Activated CD8-positive, alpha-beta T cell treated with anti-CD3 and anti-CD28 coated beads, Interleukin-2, amount 10 ng/mL, durations not matched to agents 7 days and 5 days (primary cell): ENCODE measurements around the gene NABP2. TPM values are rescaled to one million over a fixed set of nuclear protein-coding genes. Genes with fewer than 3 reads are reported as not detected.

Experiments
- ATAC-seq: fragments of 150-1000 bp; cut with Tn5 transposase; one replicate; pipeline ENCODE4 v1.10.0; 2021; ENCODE audit warnings: moderate library complexity
- CTCF ChIA-PET: fragments of 350-600 bp; sonication (Branson Sonifier 250); formaldehyde crosslinking; loops from one replicate; lab custom pipeline; 2021; ENCODE audit warnings: antibody characterized with exemption; lab: Charles Lee
- POLR2A ChIA-PET: fragments of 350-600 bp; sonication (Branson Sonifier 250); formaldehyde crosslinking; loops from one replicate; lab custom pipeline; 2021; ENCODE audit warnings: antibody characterized with exemption; lab: Charles Lee
- DNase-seq: peaks from one replicate; pipeline ENCODE4 v3.0.0-alpha.2; 2020
- H3K27ac Mint-ChIP-seq: one replicate; pipeline ENCODE4 v1.8.0; 2021; ENCODE audit warnings: mild to moderate bottlenecking, mixed read lengths
- H3K27me3 Mint-ChIP-seq: one replicate; pipeline ENCODE4 v1.8.0; 2021; ENCODE audit warnings: low read depth, mixed read lengths
- H3K36me3 Mint-ChIP-seq: one replicate; pipeline ENCODE4 v1.8.0; 2021; ENCODE audit warnings: low read depth, mixed read lengths
- H3K4me1 Mint-ChIP-seq: one replicate; pipeline ENCODE4 v1.8.0; 2021; ENCODE audit warnings: low read depth, mixed read lengths
- H3K4me3 Mint-ChIP-seq: one replicate; pipeline ENCODE4 v1.8.0; 2021; ENCODE audit warnings: mild to moderate bottlenecking, mixed read lengths
- H3K9me3 Mint-ChIP-seq: one replicate; pipeline ENCODE4 v1.8.0; 2022; ENCODE audit warnings: mixed read lengths; ENCODE audit not compliant: insufficient read depth
- total RNA-seq, 2 experiments: library from RNA; stranded (reverse); gene quantifications; one replicate each; pipeline ENCODE4 v1.2.3, GENCODE V29; 2021

NABP2 gene
- total RNA-seq, 2 experiments from 2014 or later = 64.3 to 69.5 TPM

GRCh38 chr12:56212361-56212760 lies 11.8 kb upstream of the NABP2 start:
- ChIA-PET POLR2A (interaction anchor here (1.3 kb wide), 1 partner anchor 9 kb away, joined by 5 read pairs; the partner anchor contains the start of gene RNF41), CTCF (interaction anchor here (0.7 to 0.9 kb wide), 4 partner anchors 10 to 23 kb away, joined by 3 to 5 read pairs (median 4); partner anchors contain the start of genes RNF41 and SMARCC2)
- peaks cover 57% of the 10 kb centered on the region for H3K36me3 Mint-ChIP-seq
- no peaks in the 10 kb centered on the region for H3K27me3 Mint-ChIP-seq
- DNase-seq (no peak), ATAC-seq (no peak)
- H3K27ac Mint-ChIP-seq = no peak overlapping the region
- no peak overlapping the region for H3K4me3 Mint-ChIP-seq
- H3K4me1 Mint-ChIP-seq = no peaks in the 10 kb centered on the region
- no peaks in the 10 kb centered on the region for H3K9me3 Mint-ChIP-seq

GRCh38 chr12:56213878-56214277 lies 10.3 kb upstream of the NABP2 start:
- Mint-ChIP-seq H3K9me3 (no peaks in the 10 kb centered on the region), H3K27ac (no peak overlapping the region), H3K36me3 (peaks cover 49% of the 10 kb centered on the region), H3K27me3 (no peaks in the 10 kb centered on the region), H3K4me1 (no peaks in the 10 kb centered on the region), H3K4me3 (no peak overlapping the region)
- CTCF ChIA-PET = interaction anchor here (0.9 to 1.0 kb wide), 2 partner anchors 8 to 39 kb away, joined by 3 to 4 read pairs; partner anchors contain the start of gene RNF41
- DNase-seq (no peak), ATAC-seq (no peak)
- POLR2A ChIA-PET = no interaction called here

GRCh38 chr12:56216461-56216860 lies 7.7 kb upstream of the NABP2 start:
- ATAC-seq = no peak

GRCh38 chr12:56219840-56220239 lies 4.3 kb upstream of the NABP2 start:
- no peak for DNase-seq
- CTCF ChIA-PET = interaction anchor here (4.2 kb wide), 1 partner anchor 30 kb away, joined by 69 read pairs; the partner anchor contains the start of gene SMARCC2
- POLR2A ChIA-PET = interaction anchor here (0.8 kb wide), 1 partner anchor 31 kb away, joined by 3 read pairs; the partner anchor contains the start of gene SMARCC2
- Mint-ChIP-seq H3K4me1 (peaks cover 40% of the 10 kb centered on the region), H3K9me3 (no peaks in the 10 kb centered on the region), H3K4me3 (peak overlapping the region; percentile 98), H3K27me3 (no peaks in the 10 kb centered on the region), H3K36me3 (peaks cover 8% of the 10 kb centered on the region), H3K27ac (no peak overlapping the region)
- ATAC-seq = no peak

More at GRCh38 chr12:56216461-56216860, 7.7 kb upstream of the NABP2 start:
- Mint-ChIP-seq H3K27me3 (no peaks in the 10 kb centered on the region), H3K27ac (no peak overlapping the region), H3K9me3 (no peaks in the 10 kb centered on the region), H3K4me1 (peaks cover 11% of the 10 kb centered on the region), H3K36me3 (peaks cover 30% of the 10 kb centered on the region), H3K4me3 (no peak overlapping the region)
- no peak for DNase-seq
- ChIA-PET POLR2A (no interaction called here), CTCF (interaction anchor here (0.7 to 1.1 kb wide), 2 partner anchors 41 to 99 kb away, joined by 3 read pairs; partner anchors contain the start of gene ANKRD52)

GRCh38 chr12:56220611-56221231 lies 3.4 kb upstream of the NABP2 start:
- no peaks in the 10 kb centered on the region for H3K27me3 Mint-ChIP-seq
- H3K36me3 Mint-ChIP-seq = peaks cover 8% of the 10 kb centered on the region
- H3K9me3 Mint-ChIP-seq = no peaks in the 10 kb centered on the region
- peaks cover 49% of the 10 kb centered on the region for H3K4me1 Mint-ChIP-seq
- ChIA-PET POLR2A (interaction anchor here (0.8 to 3.0 kb wide), 10 partner anchors 9 to 491 kb away, joined by 3 to 24 read pairs (median 6); partner anchors contain the start of genes RPL41, SMARCC2, STAT2 and ZC3H10), CTCF (interaction anchor here (0.6 to 4.2 kb wide), 6 partner anchors 14 to 247 kb away, joined by 3 to 69 read pairs (median 11); partner anchors contain the start of genes SMARCC2 and ZC3H10)
- ATAC-seq (no peak), DNase-seq (no peak)
- peak overlapping the region; percentile 97 for H3K27ac Mint-ChIP-seq
- peak overlapping the region; percentile 98 for H3K4me3 Mint-ChIP-seq

GRCh38 chr12:56221232-56221756 lies 2.8 kb upstream of the NABP2 start:
- CTCF ChIA-PET = interaction anchor here (0.6 to 4.2 kb wide), 18 partner anchors 14 to 246 kb away, joined by 3 to 69 read pairs (median 6); partner anchors contain the start of genes ANKRD52, COQ10A, CS and MYL6B
- POLR2A ChIA-PET = interaction anchor here (0.8 to 3.0 kb wide), 18 partner anchors 10 to 492 kb away, joined by 3 to 24 read pairs (median 5); partner anchors contain the start of genes ANKRD52, COQ10A, ESYT1 and PA2G4
- Mint-ChIP-seq H3K4me3 (peak overlapping the region; percentile 98), H3K27me3 (no peaks in the 10 kb centered on the region), H3K9me3 (no peaks in the 10 kb centered on the region), H3K4me1 (peaks cover 53% of the 10 kb centered on the region), H3K36me3 (peaks cover 13% of the 10 kb centered on the region), H3K27ac (peak overlapping the region; percentile 97)
- DNase-seq (no peak), ATAC-seq (peak; percentile 29)

GRCh38 chr12:56221757-56222530 lies 2.2 kb upstream of the NABP2 start, which contains the start of gene RNF41:
RNF41 (minus strand) TSS chr12:56221922; CDS start chr12:56214047, 7,875 bp downstream.
- Mint-ChIP-seq H3K4me1 (peaks cover 54% of the 10 kb centered on the region), H3K27ac (peak within 1 kb of the TSS; percentile 97), H3K36me3 (peaks cover 10% of the 10 kb centered on the region), H3K9me3 (no peaks in the 10 kb centered on the region), H3K27me3 (no peaks in the 10 kb centered on the region), H3K4me3 (peak within 1 kb of the TSS; percentile 98)
- ATAC-seq = peak; percentile 84
- peak; percentile 96 for DNase-seq
- POLR2A ChIA-PET = interaction anchor here (0.8 to 3.0 kb wide), 25 partner anchors 9 to 492 kb away, joined by 3 to 24 read pairs (median 5); partner anchors contain the start of genes ANKRD52, CNPY2, COQ10A and ESYT1
- CTCF ChIA-PET = interaction anchor here (0.6 to 4.2 kb wide), 31 partner anchors 9 to 484 kb away, joined by 3 to 69 read pairs (median 4); partner anchors contain the start of genes ANKRD52, COQ10A, CS and IL23A

- peak overlapping the region; percentile 98 for H3K4me3 Mint-ChIP-seq
Measured at GRCh38 chr12:56222531-56222895, 1.6 kb upstream of the NABP2 start.

GRCh38 chr12:56223571-56224101 lies 506 bp upstream of the NABP2 start:
- H3K27me3 Mint-ChIP-seq = no peaks in the 10 kb centered on the region
- peak overlapping the region; percentile 91 for H3K4me3 Mint-ChIP-seq
- no peak for ATAC-seq
- no peaks in the 10 kb centered on the region for H3K9me3 Mint-ChIP-seq
- POLR2A ChIA-PET = interaction anchor here (0.6 to 1.8 kb wide), 3 partner anchors 70 to 226 kb away, joined by 3 to 7 read pairs (median 6); partner anchors contain the start of genes CNPY2 and TIMELESS
- CTCF ChIA-PET = interaction anchor here (2.2 to 4.2 kb wide), 4 partner anchors 17 to 105 kb away, joined by 12 to 69 read pairs (median 45); partner anchors contain the start of genes SMARCC2 and ZC3H10
- no peak for DNase-seq
- peak overlapping the region; percentile 85 for H3K27ac Mint-ChIP-seq
- H3K4me1 Mint-ChIP-seq = peaks cover 54% of the 10 kb centered on the region
- peaks cover 13% of the 10 kb centered on the region for H3K36me3 Mint-ChIP-seq

More at GRCh38 chr12:56222531-56222895, 1.6 kb upstream of the NABP2 start:
- ATAC-seq (no peak), DNase-seq (no peak)
- Mint-ChIP-seq H3K4me1 (peaks cover 54% of the 10 kb centered on the region), H3K27me3 (no peaks in the 10 kb centered on the region), H3K27ac (peak overlapping the region; percentile 97), H3K9me3 (no peaks in the 10 kb centered on the region), H3K36me3 (peaks cover 13% of the 10 kb centered on the region)
- POLR2A ChIA-PET = interaction anchor here (0.5 to 3.0 kb wide), 22 partner anchors 8 to 295 kb away, joined by 3 to 24 read pairs (median 5); partner anchors contain the start of genes ANKRD52, CNPY2, COQ10A and ESYT1
- CTCF ChIA-PET = interaction anchor here (0.8 to 4.2 kb wide), 26 partner anchors 9 to 484 kb away, joined by 3 to 69 read pairs (median 4); partner anchors contain the start of genes ANKRD52, COQ10A, CS and IL23A

- H3K36me3 Mint-ChIP-seq = peaks cover 20% of the 10 kb centered on the region
- H3K27ac Mint-ChIP-seq = peak overlapping the region; percentile 85
- ChIA-PET POLR2A (no interaction called here), CTCF (no interaction called here)
- ATAC-seq (no peak), DNase-seq (peak; percentile 32)
- no peaks in the 10 kb centered on the region for H3K27me3 Mint-ChIP-seq
- peak overlapping the region; percentile 91 for H3K4me3 Mint-ChIP-seq
- H3K9me3 Mint-ChIP-seq = no peaks in the 10 kb centered on the region
- peaks cover 51% of the 10 kb centered on the region for H3K4me1 Mint-ChIP-seq
Measured at GRCh38 chr12:56224954-56225353, 812 bp downstream of the NABP2 start.
